ENCODE measurements around the gene OR5C1.
"Not testable (repeated sequence)": the region's sequence is repeated elsewhere in the genome, so short reads cannot be mapped to it uniquely, and the experiment has no call there.

The OR5C1 gene

DNA sequence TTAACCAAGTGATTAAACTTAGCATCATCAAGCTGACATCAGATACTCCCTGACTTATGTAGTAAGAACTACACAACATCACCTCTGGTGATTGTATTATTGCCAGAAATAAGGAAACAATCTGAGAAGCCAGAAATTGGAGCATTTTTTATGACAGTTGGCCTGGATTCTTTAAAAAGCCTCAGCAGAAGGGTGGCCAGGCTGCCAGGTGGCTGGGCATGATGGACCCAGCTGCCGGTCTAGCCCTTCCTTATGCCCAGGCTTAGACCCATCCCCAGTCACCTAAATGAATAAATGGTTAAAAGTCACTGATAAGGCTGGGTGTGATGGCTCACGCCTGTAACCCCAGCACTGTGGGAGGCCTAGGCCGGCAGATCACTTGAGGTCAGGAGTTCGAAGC lies 24.0 kb downstream of the OR5C1 start:
- no peak for DNase-seq

DNA sequence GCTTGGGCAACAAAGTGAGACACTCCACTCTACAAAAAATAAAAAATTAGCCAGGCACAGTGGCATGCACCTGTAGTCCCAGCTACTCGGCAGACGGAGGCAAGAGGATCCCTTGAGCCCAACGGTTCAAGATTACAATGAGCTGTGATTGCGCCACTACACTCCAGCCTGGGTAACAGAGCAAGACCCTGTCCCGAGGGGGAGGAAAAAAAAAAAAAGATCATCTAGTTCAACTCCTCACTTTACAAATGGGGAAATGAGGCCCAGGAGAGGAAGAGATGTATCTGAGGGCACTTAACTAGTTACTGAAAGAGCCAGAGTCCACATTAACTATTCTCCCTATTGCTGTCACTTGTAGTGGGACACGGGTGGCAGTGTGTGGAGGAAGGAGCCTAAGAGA lies 25.8 kb downstream of the OR5C1 start:
- DNase-seq, result no peak

DNA sequence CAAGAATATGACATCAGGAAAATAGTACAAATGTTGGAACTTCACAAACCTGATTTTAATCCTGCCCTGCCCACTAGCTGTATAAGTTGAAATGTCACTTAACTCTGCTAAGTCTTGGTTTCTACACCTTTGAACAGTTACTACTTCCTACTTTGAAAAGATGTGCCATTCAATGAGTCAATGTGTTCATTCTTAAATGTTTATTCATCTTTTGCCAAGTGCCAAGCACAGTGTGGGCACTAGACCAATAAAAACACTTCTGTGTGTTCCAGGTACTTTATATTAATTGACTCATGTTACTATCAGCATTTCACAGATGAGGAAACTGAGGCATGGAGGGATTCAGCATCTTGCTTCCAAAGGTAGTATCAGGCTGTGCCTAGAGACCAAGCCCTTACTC lies 26.8 kb downstream of the OR5C1 start:
- no peak for DNase-seq

DNA sequence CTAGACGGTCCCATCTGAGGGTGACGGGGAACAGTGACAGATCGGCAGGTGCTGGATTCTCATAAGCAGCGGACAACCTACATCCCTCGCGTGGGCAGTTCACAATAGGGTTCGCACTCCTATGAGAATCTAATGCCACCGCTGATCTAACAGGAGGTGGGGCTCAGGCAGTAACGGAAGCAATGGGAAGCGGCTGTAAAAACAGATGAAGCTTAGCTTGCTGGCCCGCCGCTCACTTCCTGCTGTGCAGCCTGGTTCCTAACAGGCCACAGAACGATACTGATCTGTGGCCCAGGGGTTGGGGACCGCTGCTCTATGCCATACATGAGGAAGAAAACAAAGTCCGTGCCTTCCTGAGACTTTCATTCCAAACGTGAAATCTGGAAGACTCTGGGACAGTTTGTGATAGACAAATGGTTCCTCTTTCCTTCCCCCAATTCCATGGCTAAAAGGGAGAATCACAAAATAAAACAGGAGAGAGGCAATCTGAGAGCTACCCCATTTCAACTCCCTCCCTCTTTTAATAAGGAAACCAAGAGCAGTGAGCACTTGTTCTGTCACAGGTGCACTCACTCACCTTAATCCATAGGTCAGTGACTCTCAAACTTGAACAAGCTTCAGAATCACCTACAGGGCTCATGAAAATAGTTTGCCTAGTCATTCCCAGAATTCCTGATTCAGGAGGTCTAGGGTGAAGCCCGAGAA lies 27.6 kb downstream of the OR5C1 start:
- DNase-seq, result peak; percentile 47

DNA sequence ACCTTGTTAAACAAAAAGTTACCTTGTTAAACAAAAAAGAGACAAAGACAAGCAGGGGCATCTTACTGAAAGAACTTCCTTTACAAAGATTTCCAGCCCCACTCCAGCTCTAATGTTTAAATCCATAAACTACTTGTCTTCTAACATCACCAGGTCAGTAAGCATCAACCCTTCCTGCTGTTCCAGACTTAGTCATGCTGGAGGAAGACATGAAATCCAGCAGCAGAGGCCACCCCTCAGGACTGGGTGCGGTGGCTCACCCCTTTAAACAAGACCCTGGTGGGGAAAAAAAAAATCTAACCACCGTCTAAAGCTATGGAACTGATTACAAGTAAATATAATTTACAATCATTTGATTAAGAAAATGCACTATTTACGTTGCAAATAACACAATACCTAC lies 30.6 kb downstream of the OR5C1 start:
- DNase-seq, result no peak

DNA sequence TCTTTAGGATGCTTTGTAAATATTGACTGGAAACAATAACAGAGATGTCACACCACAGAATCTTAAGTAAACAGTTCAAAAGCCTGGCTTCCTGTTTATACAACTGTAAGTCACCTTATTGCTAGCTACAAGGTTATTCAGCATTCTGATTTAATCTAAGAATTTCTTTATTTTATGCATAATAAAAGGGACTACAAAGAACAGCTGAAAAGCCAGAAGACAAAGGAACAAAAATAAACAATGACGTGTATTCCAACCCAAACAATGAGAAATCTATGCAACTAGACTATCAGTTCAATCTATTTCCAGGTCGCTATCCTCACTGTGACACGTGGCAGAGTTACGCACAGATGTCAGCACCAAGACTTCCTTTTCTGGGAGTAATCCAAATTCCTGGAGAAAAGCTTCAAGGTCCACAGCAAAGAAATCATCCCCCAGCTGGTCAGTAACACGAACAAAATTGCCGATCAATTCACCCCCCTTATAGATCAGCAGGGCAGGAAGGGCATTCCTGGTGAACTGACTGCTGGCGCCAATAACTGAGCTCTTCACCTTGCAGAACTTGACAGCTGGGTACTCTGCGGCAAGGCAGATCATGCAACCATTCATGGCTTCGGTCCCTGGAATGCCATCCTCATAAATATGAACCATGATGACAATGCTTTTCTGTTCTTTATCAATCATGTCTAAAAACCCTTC lies 31.2 kb downstream of the OR5C1 start:
- DNase-seq, result no peak

DNA sequence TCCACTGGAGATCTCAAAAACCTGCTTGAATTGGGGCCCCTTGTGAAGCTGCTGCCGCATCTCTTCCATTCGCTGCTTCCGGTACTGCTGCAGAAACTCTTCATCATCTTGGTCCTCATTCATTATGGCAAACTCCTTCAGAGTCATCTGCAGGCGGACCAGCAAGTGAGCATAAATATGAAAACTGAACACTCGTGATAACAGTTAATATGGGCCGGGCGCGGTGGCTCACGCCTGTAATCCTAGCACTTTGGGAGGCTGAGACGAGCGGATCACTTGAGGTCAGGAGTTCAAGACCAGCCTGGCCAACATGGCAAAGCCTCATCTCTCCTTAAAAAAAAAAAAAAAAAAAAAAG lies 31.7 kb downstream of the OR5C1 start:
- no peak for DNase-seq

DNA sequence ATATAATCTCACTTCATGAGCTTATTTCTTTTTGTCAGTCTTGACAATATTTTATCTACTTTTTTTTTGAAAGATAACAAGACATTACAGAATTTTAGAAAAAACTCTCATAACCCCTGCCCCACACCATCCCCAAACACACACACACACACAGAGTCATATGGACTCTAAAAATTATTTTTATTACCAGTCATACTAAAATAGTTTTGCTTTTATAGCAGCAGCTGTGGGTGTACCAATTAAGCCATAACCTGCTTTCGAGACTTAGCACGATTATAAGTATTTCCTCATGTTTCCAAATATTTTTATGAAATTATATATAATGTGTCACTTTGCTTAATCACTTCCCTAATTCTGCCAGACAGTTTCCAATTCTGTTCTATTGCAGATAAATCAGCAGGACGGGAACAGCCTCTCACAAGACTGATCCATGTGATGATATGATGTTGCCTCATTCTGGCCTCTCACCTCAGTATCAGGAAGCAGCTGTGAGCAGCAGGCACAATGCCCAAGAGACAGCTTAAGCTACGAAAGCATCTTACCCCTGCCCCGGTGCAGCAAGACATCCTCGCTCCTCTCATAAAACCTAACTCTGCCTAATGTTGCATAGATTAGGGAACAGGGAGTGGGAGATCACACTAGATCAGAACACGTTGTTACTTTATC lies 32.7 kb downstream of the OR5C1 start:
- no peak for DNase-seq

DNA sequence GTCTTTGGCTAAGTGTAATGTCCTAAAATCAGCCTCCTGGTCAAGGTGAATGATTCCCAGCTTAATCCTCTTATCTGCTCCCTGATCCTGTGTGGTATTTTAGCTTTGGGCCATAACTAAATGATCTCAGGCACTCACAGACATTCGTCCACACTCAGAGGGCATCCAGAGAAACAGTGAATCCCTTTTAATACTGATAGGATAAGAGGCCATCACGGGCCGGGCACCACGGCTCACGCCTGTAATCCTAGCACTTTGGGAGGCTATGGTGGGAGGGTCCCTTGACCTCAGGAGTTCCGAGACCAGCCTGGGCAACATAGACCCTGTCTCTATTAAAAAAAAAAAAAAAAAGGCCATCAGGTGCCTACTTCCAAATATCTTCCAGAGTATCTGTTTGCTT lies 33.3 kb downstream of the OR5C1 start:
- no peak for DNase-seq

DNA sequence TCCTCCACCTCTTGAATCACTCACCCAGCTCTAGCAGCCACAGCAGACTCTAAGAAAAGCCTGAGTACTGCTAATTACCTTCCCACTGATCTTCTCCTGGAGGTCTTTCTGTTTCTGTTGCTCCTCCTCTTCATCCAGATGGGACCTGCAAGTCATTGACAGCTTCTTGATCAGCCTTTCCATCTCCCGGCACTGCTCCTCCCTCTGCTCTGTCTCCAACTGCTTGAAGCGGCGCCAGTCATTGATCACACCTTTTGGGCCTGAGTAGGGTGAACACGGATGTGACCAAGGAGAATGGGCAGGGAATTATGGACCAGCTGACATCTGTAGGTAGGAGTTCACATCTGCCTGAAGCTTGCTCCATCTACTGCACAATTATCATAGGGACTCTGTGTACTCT lies 34.2 kb downstream of the OR5C1 start:
- DNase-seq, result no peak

DNA sequence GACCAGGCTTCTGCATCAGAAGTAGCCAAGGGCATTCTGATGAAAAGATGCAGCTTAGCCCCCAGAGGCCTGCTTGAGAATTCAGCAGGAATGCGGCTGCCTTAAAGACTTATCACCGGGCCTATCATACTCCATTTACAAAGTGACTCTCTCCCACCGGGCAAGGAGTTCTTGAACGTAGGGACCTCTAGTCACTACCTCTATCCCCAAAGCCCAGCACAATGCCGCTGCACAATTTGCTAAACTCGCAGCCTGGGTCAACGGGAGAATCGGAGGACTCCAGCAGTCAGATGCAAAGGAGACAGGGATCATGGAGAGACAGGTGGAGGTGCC lies 39.0 kb downstream of the OR5C1 start:
- DNase-seq, result no peak

DNA sequence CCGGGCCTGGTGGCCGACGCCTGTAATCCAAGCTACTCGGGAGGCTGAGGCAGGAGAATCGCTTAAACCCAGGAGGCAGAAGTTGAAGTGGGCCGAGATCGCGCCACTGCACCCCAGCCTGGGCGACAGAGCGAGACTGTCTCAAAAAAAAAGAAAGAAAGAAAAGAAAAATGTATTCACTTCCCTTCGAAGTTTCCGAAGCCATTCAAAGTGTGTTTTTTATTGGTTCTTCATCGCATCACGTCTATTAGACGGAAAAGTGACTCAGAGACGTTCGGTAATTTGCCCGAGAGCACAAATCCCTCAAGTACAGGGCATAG lies 40.2 kb downstream of the OR5C1 start:
- not testable (repeated sequence) for DNase-seq

DNA sequence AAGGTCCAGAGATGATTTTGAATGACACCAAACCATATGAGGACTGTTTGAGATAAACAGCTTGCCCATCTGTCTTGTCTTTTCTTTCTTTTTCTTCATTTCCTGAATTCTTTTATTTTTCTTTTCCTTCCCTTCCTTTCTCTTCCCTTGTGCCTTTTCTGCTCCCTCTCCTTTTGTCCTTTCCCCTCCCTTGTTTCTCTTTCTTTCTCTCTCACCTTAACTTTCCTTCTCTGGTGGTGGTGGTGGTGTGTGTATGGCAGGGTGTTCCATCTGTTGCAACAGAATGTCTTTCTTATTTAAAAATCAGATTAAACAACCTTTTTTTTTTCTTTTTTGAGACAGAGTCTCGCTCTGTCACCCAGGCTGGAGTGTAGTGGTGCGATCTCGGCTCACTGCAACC lies 43.5 kb downstream of the OR5C1 start:
- no peak for DNase-seq

DNA sequence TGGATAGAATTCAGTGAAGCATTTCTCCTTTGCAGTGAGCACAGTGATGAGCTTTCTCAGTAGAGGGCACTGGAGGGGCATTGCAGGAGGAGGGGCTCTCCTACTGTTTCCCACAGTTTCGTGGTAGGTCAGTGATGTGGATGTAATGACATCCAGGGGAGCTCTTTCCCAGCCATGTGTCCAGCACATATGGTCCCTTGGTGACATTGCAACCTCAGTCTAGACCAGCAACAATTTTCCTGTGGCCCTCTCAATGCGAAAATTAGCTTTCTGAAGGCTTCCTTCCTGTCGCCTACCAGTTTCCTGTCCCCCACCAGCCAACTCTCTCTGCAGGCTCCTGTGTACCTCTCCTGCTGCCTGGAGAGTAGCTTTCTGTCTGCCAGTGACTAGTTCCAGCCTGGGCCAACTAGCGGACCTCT lies 46.6 kb downstream of the OR5C1 start:
- DNase-seq, result no peak

DNA sequence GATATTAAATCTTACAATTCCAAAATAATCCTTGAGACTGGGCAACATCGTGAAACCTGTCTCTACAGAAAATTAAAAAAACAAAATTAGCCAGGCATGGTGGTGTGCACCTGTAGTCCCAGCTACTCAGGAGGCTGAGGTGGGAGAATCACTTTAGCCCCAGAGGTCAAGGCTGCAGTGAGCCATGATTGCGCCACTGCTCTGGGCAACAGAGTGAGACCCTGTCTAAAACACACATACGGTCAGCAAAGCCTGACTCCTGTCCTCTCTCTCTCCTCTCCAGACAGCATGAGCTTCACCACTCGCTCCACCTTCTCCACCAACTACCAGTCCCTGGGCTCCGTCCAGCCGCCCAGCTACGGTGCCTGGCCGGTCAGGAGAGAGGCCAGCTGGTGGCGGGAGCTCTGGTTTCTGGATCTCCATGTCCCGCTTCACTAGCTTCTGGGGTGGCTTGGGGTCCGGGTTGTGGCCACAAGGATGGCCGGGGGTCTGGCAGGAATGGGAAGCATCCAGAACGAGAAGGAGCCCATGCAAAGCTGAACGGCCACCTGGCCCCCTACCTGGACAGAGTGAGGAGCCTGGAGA lies 48.6 kb downstream of the OR5C1 start:
- DNase-seq, result no peak

DNA sequence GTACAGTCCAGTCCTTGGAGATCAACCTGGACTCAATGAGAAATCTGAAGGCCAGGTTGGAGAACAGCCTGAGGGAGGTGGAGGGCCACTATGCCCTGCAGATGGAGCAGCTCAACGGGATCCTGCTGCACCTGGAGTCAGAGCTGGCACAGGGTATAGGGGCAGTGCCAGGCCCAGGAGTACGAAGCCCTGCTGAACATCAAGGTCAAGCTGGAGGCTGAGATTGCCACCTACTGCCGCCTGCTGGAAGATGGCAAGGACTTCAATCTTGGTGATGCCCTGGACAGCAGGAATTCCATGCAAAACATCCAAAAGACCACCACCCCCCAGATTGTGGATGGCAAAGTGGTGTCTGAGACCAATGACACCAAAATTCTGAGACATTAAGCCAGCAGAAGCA lies 49.7 kb downstream of the OR5C1 start:
- DNase-seq, result not testable (repeated sequence)
